ENCODE data around the gene RHBDD3. TPM values are rescaled to one million over a fixed set of nuclear protein-coding genes. Genes with fewer than 3 reads are reported as not detected.

The RHBDD3 gene
- total and polyA plus RNA-seq, 9 of the 15 experiments (the other 6 are each of a cell fraction or from before 2014, with no cell fraction given): 0.32 to 35.6 (median 14.0) TPM

DNA sequence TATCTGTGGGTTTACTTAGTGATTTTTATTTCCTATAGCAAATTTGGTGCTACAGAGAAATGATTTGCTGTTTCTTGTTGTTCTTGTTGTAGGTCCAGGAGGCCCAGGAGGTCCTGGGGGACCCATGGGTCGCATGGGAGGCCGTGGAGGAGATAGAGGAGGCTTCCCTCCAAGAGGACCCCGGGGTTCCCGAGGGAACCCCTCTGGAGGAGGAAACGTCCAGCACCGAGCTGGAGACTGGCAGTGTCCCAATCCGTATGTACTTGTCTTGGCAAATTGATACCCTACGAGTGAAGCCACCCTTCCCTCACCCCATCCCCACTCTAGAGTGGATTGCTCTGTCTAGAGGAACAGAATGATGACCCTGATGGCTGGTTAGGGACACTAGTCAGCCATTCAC lies 30.9 kb upstream of the RHBDD3 start:
- TF ChIP-seq, protein P1, sequence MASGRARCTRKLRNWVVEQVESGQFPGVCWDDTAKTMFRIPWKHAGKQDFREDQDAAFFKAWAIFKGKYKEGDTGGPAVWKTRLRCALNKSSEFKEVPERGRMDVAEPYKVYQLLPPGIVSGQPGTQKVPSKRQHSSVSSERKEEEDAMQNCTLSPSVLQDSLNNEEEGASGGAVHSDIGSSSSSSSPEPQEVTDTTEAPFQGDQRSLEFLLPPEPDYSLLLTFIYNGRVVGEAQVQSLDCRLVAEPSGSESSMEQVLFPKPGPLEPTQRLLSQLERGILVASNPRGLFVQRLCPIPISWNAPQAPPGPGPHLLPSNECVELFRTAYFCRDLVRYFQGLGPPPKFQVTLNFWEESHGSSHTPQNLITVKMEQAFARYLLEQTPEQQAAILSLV (tag; IDR thresholded peaks at IDR 0.05): no peak
- no peak for TF ChIP-seq KDM5B (IDR thresholded peaks at IDR 0.05; ENCODE audit: insufficient replicate concordance, low read depth, low read length)
- TF ChIP-seq DNMT1 (IDR thresholded peaks at IDR 0.05): no peak
- TF ChIP-seq FUS (optimal IDR thresholded peaks at IDR 0.05; ENCODE audit: low read depth, low read length): no peak
- TF ChIP-seq, protein P2, sequence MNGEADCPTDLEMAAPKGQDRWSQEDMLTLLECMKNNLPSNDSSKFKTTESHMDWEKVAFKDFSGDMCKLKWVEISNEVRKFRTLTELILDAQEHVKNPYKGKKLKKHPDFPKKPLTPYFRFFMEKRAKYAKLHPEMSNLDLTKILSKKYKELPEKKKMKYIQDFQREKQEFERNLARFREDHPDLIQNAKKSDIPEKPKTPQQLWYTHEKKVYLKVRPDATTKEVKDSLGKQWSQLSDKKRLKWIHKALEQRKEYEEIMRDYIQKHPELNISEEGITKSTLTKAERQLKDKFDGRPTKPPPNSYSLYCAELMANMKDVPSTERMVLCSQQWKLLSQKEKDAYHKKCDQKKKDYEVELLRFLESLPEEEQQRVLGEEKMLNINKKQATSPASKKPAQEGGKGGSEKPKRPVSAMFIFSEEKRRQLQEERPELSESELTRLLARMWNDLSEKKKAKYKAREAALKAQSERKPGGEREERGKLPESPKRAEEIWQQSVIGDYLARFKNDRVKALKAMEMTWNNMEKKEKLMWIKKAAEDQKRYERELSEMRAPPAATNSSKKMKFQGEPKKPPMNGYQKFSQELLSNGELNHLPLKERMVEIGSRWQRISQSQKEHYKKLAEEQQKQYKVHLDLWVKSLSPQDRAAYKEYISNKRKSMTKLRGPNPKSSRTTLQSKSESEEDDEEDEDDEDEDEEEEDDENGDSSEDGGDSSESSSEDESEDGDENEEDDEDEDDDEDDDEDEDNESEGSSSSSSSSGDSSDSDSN (IDR thresholded peaks at IDR 0.05; ENCODE audit: borderline replicate concordance in 1 of 2, low read depth in 2 of 2, low read length in 2 of 2): no peak
- no peak for TF ChIP-seq BMI1 (IDR thresholded peaks at IDR 0.05; ENCODE audit: low read length)
- no peak for TF ChIP-seq MXD1 (CRISPR knock-in tag; IDR thresholded peaks at IDR 0.05; ENCODE audit: borderline replicate concordance, poor library complexity, severe bottlenecking)
- TF ChIP-seq, protein P3, sequence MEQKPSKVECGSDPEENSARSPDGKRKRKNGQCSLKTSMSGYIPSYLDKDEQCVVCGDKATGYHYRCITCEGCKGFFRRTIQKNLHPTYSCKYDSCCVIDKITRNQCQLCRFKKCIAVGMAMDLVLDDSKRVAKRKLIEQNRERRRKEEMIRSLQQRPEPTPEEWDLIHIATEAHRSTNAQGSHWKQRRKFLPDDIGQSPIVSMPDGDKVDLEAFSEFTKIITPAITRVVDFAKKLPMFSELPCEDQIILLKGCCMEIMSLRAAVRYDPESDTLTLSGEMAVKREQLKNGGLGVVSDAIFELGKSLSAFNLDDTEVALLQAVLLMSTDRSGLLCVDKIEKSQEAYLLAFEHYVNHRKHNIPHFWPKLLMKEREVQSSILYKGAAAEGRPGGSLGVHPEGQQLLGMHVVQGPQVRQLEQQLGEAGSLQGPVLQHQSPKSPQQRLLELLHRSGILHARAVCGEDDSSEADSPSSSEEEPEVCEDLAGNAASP (IDR thresholded peaks at IDR 0.05): no peak
- no peak for TF ChIP-seq SMARCB1 (IDR thresholded peaks at IDR 0.05; ENCODE audit: insufficient read length, low read depth)
- no peak for TF ChIP-seq MYBL2 (IDR thresholded peaks at IDR 0.05; ENCODE audit: low read depth)
- no peak for TF ChIP-seq MYBL2 (CRISPR knock-in tag; IDR thresholded peaks at IDR 0.05; ENCODE audit: borderline replicate concordance)
- no peak for TF ChIP-seq ZNF76 (CRISPR knock-in tag; IDR thresholded peaks at IDR 0.05; ENCODE audit: borderline replicate concordance)
- no peak for TF ChIP-seq TCF3 (CRISPR knock-in tag; IDR thresholded peaks at IDR 0.05)
- no peak for TF ChIP-seq SRSF7 (optimal IDR thresholded peaks at IDR 0.05; ENCODE audit: low read depth, low read length)
- TF ChIP-seq FIP1L1 (IDR thresholded peaks at IDR 0.05; ENCODE audit: low read depth, low read length, poor library complexity, severe bottlenecking): no peak
- no peak for TF ChIP-seq NONO (IDR thresholded peaks at IDR 0.05; ENCODE audit: low read depth in 2 of 2, low read length in 1 of 2)
- H4K20me1 ChIP-seq (replicated peaks; ENCODE audit: control insufficient read depth, insufficient read depth, low read length): no peaks in the 10 kb centered on the region; the same call in 1 of the 2 replicates
- intact Hi-C loops (cut with micrococcal nuclease): no loop called here
- H3K9me1 ChIP-seq (ENCODE audit: control insufficient read depth, insufficient read depth, low read length): no peaks in the 10 kb centered on the region
- WGBS (ENCODE audit: insufficient coverage, low coverage, missing lambda C conversion rate): 82% methylated on average over 5 of the region's 8 CpGs
- peaks cover 7 to 21% of the 10 kb centered on the region in 2 experiments for H3K4me1 ChIP-seq (replicated peaks in 1 of 2; ENCODE audit: control insufficient read depth in 2 of 2, insufficient read depth in 2 of 2, low read length in 2 of 2)
- in situ Hi-C loops (cut with MboI): no loop called here
- BruUV-seq (replicated peaks): no TSS peak
- H3K27me3 ChIP-seq (ENCODE audit: control insufficient read depth in 2 of 2, insufficient read depth in 2 of 2, low read length in 2 of 2): no peaks in the 10 kb centered on the region
- peaks cover 67% of the 10 kb centered on the region for H3K36me3 ChIP-seq (ENCODE audit: control insufficient read depth, insufficient read depth, low read length)
- FAIRE-seq (no peak), ATAC-seq (no peak), DNase-seq (ENCODE audit: extremely low read depth in 1 of 4, low spot score in 3 of 4) (no peak)
- POLR2A ChIA-PET: interaction anchor here (0.6 to 1.7 kb wide), 3 partner anchors 11 to 16 kb away, joined by 3 to 6 read pairs (median 3); no protein-coding TSS in a partner anchor
- H3K4me3 ChIP-seq: no peak overlapping the region
- no peaks in the 10 kb centered on the region for H3K9me3 ChIP-seq (replicated peaks; ENCODE audit: control insufficient read depth, insufficient read depth, low read depth, low read length)
- no peak overlapping the region for H2AFZ ChIP-seq (ENCODE audit: low read depth, low read length)
- H3K79me2 ChIP-seq (ENCODE audit: control insufficient read depth, insufficient read depth, low read length): no peaks in the 10 kb centered on the region
- no peak overlapping the region for H3K9ac ChIP-seq (ENCODE audit: insufficient read depth in 1 of 2, low read depth in 2 of 2, low read length in 2 of 2)
- CTCF ChIA-PET (ENCODE audit: low intra/inter-chr PET ratio): no interaction called here
- H3K27ac ChIP-seq (ENCODE audit: extremely low read depth, low read depth, low read length): no peak overlapping the region
- no peak overlapping the region for H3K4me2 ChIP-seq (ENCODE audit: insufficient read depth, low read length)

All from K562 (cell line).